WERI-Rb-1 (cell line): ENCODE measurements around the gene OR2L3.
"Not testable (repeated sequence)": the region's sequence is repeated elsewhere in the genome, so short reads cannot be mapped to it uniquely, and the experiment has no call there.

Source experiments
- DNase-seq: peaks from one replicate; pipeline ENCODE4 v3.0.0-alpha.2; 2020
- H3K27ac ChIP-seq: fragments of 250-450 bp; sonication (Bioruptor Pico); 2 replicates; pipeline ENCODE4 v1.5.1; 2020; ENCODE audit warnings: mild to moderate bottlenecking, moderate library complexity
- H3K27me3 ChIP-seq: fragments of 250-450 bp; sonication (Bioruptor Pico); 2 replicates; pipeline ENCODE4 v1.5.1; 2021; ENCODE audit warnings: mild to moderate bottlenecking, low read depth, moderate library complexity; ENCODE audit not compliant: insufficient read depth, severe bottlenecking
- H3K36me3 ChIP-seq: fragments of 250-450 bp; sonication (Bioruptor Pico); 2 replicates; pipeline ENCODE4 v1.5.1; 2020; ENCODE audit warnings: mild to moderate bottlenecking, moderate library complexity
- H3K4me3 ChIP-seq: 2 replicates; pipeline ENCODE4 v1.5.1; 2011; ENCODE audit warnings: low read depth, mild to moderate bottlenecking, control low read depth, low read length
- H3K9me3 ChIP-seq: fragments of 250-450 bp; sonication (Bioruptor Pico); 2 replicates; pipeline ENCODE4 v1.5.1; 2021; ENCODE audit warnings: mild to moderate bottlenecking, moderate library complexity; ENCODE audit not compliant: severe bottlenecking
- CTCF ChIP-seq: IDR thresholded peaks from 2 replicates; pipeline ENCODE4 v1.5.1; 2011; ENCODE audit warnings: low read depth, mild to moderate bottlenecking, control low read depth, inconsistent platforms, low read length

Gene OR2L3

GRCh38 chr1:248065071-248065470 is 18.4 kb downstream of the OR2L3 start:
- Histone ChIP-seq H3K4me3 (no peak overlapping the region), H3K9me3 (peaks cover 2% of the 10 kb centered on the region), H3K36me3 (no peaks in the 10 kb centered on the region), H3K27ac (no peak overlapping the region), H3K27me3 (peaks cover 50% of the 10 kb centered on the region)
- no peak for TF ChIP-seq CTCF
- DNase-seq = no peak

- H3K9me3 ChIP-seq = peaks cover 2% of the 10 kb centered on the region
- DNase-seq = no peak
- H3K27me3 ChIP-seq = peaks cover 50% of the 10 kb centered on the region
- TF ChIP-seq CTCF = no peak
- no peaks in the 10 kb centered on the region for H3K36me3 ChIP-seq
- no peak overlapping the region for H3K4me3 ChIP-seq
- H3K27ac ChIP-seq = no peak overlapping the region
These were observed 19.0 kb downstream of the OR2L3 start for GRCh38 chr1:248065604-248066003.

- not testable (repeated sequence) for H3K4me3 ChIP-seq, H3K9me3 ChIP-seq, DNase-seq, H3K27ac ChIP-seq, H3K36me3 ChIP-seq
- H3K27me3 ChIP-seq = peaks cover 40% of the 10 kb centered on the region
These were observed 37.2 kb downstream of the OR2L3 start for GRCh38 chr1:248083864-248084263.

GRCh38 chr1:248094884-248095283 is 48.2 kb downstream of the OR2L3 start, which contains the start of gene OR2L13:
Gene OR2L13, plus strand, starts transcription at chr1:248095184. Its CDS starts 4,192 bp downstream, at chr1:248099376.
- TF ChIP-seq CTCF = no peak
- Histone ChIP-seq H3K36me3 (no peaks in the 10 kb centered on the region), H3K27me3 (peaks cover 41% of the 10 kb centered on the region), H3K9me3 (no peaks in the 10 kb centered on the region), H3K4me3 (no peak within 1 kb of the TSS), H3K27ac (no peak within 1 kb of the TSS)
- DNase-seq = no peak

DNA sequence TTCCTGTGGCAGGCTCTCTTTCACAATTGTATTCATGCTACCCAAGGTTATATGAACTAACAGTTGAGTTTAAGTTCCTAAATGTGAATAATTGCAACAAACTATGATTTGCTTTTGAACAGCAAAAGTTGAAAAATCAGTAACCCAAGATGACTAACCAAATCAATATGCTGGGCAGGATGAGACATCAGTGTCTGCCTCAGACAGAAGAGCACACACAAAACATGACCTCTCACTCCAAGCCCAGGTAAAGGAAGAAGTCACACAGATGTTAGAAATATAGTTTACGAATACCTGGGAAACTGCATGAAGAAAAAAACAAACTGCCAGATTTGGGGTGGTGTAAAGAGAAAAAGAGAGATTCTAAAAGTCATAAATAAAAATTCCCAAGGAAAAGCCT is 51.9 kb downstream of the OR2L3 start:
- no peak for DNase-seq
- TF ChIP-seq CTCF = no peak
- no peak overlapping the region for H3K27ac ChIP-seq
- peaks cover 26% of the 10 kb centered on the region for H3K27me3 ChIP-seq
- H3K36me3 ChIP-seq = no peaks in the 10 kb centered on the region
- no peaks in the 10 kb centered on the region for H3K9me3 ChIP-seq
- no peak overlapping the region for H3K4me3 ChIP-seq

- no peaks in the 10 kb centered on the region for H3K9me3 ChIP-seq
- DNase-seq = no peak
- no peak overlapping the region for H3K27ac ChIP-seq
- no peak overlapping the region for H3K4me3 ChIP-seq
- H3K27me3 ChIP-seq = peaks cover 9% of the 10 kb centered on the region
- H3K36me3 ChIP-seq = no peaks in the 10 kb centered on the region
- no peak for TF ChIP-seq CTCF
These were observed 56.2 kb downstream of the OR2L3 start for GRCh38 chr1:248102847-248103246.
